Measurements from ENCODE around the gene TENT4A. TPM values are rescaled to one million over a fixed set of nuclear protein-coding genes. Genes with fewer than 3 reads are reported as not detected.

The TENT4A gene
- total and polyA plus RNA-seq, 2 of the 4 experiments (the other 2 are of a cell fraction) = 5.9 to 17.2 TPM

- TF ChIP-seq BHLHE40 (IDR thresholded peaks at IDR 0.05; ENCODE audit: low read depth, low read length) (no peak), RCOR1 (IDR thresholded peaks at IDR 0.05; ENCODE audit: insufficient replicate concordance, low read length) (no peak), RFX5 (IDR thresholded peaks at IDR 0.05; ENCODE audit: low read depth, low read length) (no peak), CHD1 (IDR thresholded peaks at IDR 0.05; ENCODE audit: low read depth, low read length) (no peak), ELK1 (IDR thresholded peaks at IDR 0.05; ENCODE audit: borderline replicate concordance, low read depth, low read length) (no peak), MAZ (IDR thresholded peaks at IDR 0.05; ENCODE audit: borderline replicate concordance, low read depth, low read length) (no peak), MXI1 (IDR thresholded peaks at IDR 0.05; ENCODE audit: borderline replicate concordance, low read depth, low read length) (no peak), FOS (IDR thresholded peaks at IDR 0.05; ENCODE audit: low read depth, low read length) (no peak), CTCF (conservative IDR thresholded peaks at IDR 0.05; ENCODE audit: low read depth, low read length) (no peak), POLR2A (IDR thresholded peaks at IDR 0.05; ENCODE audit: low read depth, low read length) (no peak)
- Histone ChIP-seq H3K9ac (ENCODE audit: low read depth, low read length) (no peak overlapping the region), H2BK120ac (ENCODE audit: low read depth, low read length) (no peak overlapping the region), H2AK9ac (replicated peaks; ENCODE audit: low read depth, low read length, poor library complexity) (no peak overlapping the region), H2BK15ac (ENCODE audit: low read depth, low read length) (no peak overlapping the region), H2BK5ac (ENCODE audit: low read depth, low read length, poor library complexity, severe bottlenecking) (no peak overlapping the region), H3K27ac (ENCODE audit: insufficient read depth, low read length) (no peak overlapping the region), H4K20me1 (ENCODE audit: insufficient read depth, low read length) (no peaks in the 10 kb centered on the region), H3K56ac (ENCODE audit: extremely low read depth, insufficient read depth, low read length) (no peak overlapping the region), H2AK5ac (ENCODE audit: low read depth, low read length) (no peak overlapping the region), H3K23ac (ENCODE audit: low read depth, low read length) (no peak overlapping the region), H3K4me2 (ENCODE audit: low read depth, low read length) (no peak overlapping the region), H4K5ac (ENCODE audit: low read depth, low read length) (no peak overlapping the region), H3K14ac (replicated peaks; ENCODE audit: low read depth, low read length) (no peak overlapping the region), H4K91ac (ENCODE audit: insufficient read depth, low read depth, low read length) (no peak overlapping the region), H3K4me3 (ENCODE audit: insufficient read depth, low read depth, low read length) (no peak overlapping the region), H3K4me1 (ENCODE audit: control insufficient read depth, insufficient read depth, low read length) (no peaks in the 10 kb centered on the region), H3K79me1 (ENCODE audit: low read depth in 1 of 2, low read length in 2 of 2) (no peaks in the 10 kb centered on the region), H3K4ac (ENCODE audit: low read depth, low read length) (no peak overlapping the region), H3K36me3 (ENCODE audit: control insufficient read depth, insufficient read depth, low read length) (no peaks in the 10 kb centered on the region), H3K27me3 (ENCODE audit: control insufficient read depth, insufficient read depth, low read length) (peaks cover 3% of the 10 kb centered on the region; the same call in 1 of the 2 replicates), H3K9me3 (ENCODE audit: control insufficient read depth, insufficient read depth, low read length) (no peaks in the 10 kb centered on the region), H4K8ac (ENCODE audit: low read depth in 2 of 2, low read length in 2 of 2) (no peak overlapping the region), H3K18ac (ENCODE audit: low read depth, low read length) (no peak overlapping the region), H3K9me1 (ENCODE audit: insufficient read depth, low read length) (no peaks in the 10 kb centered on the region), H2AFZ (replicated peaks; ENCODE audit: low read length, poor library complexity) (no peak overlapping the region), H2BK20ac (ENCODE audit: low read depth, low read length) (no peak overlapping the region)
- intact Hi-C loops (cut with micrococcal nuclease) = no loop called here
- in situ Hi-C loops (cut with MboI; ENCODE audit: low sequenced_read_pairs) = no loop called here
- no TSS peak for BruUV-seq (replicated peaks)
- dilution Hi-C loops (cut with HindIII; ENCODE audit: low sequenced_read_pairs, unreplicated experiment) = no loop called here
- ChIA-PET POLR2A (ENCODE audit: unreplicated experiment) (no interaction called here), CTCF (interaction anchor here (1.3 kb wide), 1 partner anchor 23 kb away, joined by 3 read pairs; no protein-coding TSS in a partner anchor)
- ATAC-seq (ENCODE audit: low read depth) (no peak), DNase-seq (no peak)
- no CpG with 5 or more reads among the region's 4 CpGs for WGBS, 2 experiments (ENCODE audit: extremely low coverage in 2 of 2, insufficient read length in 1 of 2)
Observed at GRCh38 chr5:6787941-6788340, 74.7 kb downstream of the TENT4A start.
